Neuron (in vitro differentiated cells): Measurements from ENCODE around the gene STRN3.
A peak's percentile ranks its signal among the peaks of the same experiment; 100 is the strongest.
"Not testable (repeated sequence)": the region's sequence is repeated elsewhere in the genome, so short reads cannot be mapped to it uniquely, and the experiment has no call there.

Source experiments
- H2AFZ ChIP-seq: one replicate; pipeline ENCODE4 v1.6.1; 2013; ENCODE audit warnings: low read depth, mild to moderate bottlenecking, inconsistent platforms, low read length, moderate library complexity
- H3K27me3 ChIP-seq: one replicate; pipeline ENCODE4 v1.6.1; 2013; ENCODE audit warnings: low read length; ENCODE audit not compliant: insufficient read depth
- H3K36me3 ChIP-seq: one replicate; pipeline ENCODE4 v1.6.1; 2013; ENCODE audit warnings: low read length; ENCODE audit not compliant: insufficient read depth
- H3K4me1 ChIP-seq: one replicate; pipeline ENCODE4 v1.6.1; 2013; ENCODE audit warnings: low read length; ENCODE audit not compliant: insufficient read depth
- H3K4me3 ChIP-seq: 2 replicates; pipeline ENCODE4 v1.5.1; 2013; ENCODE audit warnings: mild to moderate bottlenecking, low read length, moderate library complexity
- H3K9me3 ChIP-seq: one replicate; pipeline ENCODE4 v1.6.1; 2013; ENCODE audit warnings: low read length

The STRN3 gene, protein sequence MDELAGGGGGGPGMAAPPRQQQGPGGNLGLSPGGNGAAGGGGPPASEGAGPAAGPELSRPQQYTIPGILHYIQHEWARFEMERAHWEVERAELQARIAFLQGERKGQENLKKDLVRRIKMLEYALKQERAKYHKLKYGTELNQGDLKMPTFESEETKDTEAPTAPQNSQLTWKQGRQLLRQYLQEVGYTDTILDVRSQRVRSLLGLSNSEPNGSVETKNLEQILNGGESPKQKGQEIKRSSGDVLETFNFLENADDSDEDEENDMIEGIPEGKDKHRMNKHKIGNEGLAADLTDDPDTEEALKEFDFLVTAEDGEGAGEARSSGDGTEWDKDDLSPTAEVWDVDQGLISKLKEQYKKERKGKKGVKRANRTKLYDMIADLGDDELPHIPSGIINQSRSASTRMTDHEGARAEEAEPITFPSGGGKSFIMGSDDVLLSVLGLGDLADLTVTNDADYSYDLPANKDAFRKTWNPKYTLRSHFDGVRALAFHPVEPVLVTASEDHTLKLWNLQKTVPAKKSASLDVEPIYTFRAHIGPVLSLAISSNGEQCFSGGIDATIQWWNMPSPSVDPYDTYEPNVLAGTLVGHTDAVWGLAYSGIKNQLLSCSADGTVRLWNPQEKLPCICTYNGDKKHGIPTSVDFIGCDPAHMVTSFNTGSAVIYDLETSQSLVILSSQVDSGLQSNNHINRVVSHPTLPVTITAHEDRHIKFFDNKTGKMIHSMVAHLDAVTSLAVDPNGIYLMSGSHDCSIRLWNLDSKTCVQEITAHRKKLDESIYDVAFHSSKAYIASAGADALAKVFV

DNA sequence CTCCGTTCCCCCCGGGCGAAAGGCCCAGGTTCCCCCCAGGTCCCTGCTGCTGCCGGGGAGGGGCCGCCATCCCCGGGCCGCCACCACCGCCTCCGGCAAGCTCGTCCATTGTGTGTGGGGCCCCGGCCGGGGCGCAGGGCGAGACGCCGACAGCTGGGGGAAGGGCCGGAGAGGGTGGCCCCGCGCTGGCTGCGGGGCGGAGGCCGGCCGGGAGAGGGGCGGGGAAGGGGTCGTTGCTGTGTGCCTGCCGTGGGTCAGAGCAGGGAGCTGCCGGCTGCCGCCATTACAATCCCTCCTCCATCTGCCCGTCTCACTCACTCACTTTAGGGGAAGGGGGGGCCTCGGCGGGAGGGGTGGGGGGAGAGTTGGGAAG is at the start of gene STRN3:
Gene STRN3 (minus strand): TSS at position 303 of the 373 bp plus-strand sequence. CDS start 194 bp downstream, at position 109.
- Histone ChIP-seq H3K4me3 (peak within 1 kb of the TSS; percentile 76), H2AFZ (peak within 1 kb of the TSS; percentile 77)

DNA sequence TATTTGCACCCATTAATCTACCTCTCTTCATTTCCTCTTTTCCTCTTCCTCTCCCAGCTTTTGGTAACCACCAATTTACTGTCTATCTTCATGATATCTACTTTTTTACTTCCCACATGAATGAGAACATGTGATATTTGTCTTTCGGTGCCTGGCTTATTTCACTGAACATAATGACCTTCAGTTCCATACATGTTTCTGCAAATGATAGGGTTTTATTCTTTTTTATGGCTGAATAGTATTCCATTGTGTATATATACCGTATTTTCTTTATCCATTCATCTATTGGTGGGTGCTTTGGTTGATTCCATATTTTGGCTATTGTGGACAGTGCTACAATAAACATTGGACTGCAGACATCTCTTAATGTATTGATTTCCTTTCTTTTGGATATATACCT is 49.0 kb upstream of the STRN3 start:
- no peaks in the 10 kb centered on the region for H3K27me3 ChIP-seq
- peaks cover 2% of the 10 kb centered on the region for H3K9me3 ChIP-seq
- H3K4me3 ChIP-seq = no peak overlapping the region
- peaks cover 14% of the 10 kb centered on the region for H3K36me3 ChIP-seq
- no peak overlapping the region for H2AFZ ChIP-seq
- no peaks in the 10 kb centered on the region for H3K4me1 ChIP-seq

More for the DNA sequence above, at the start of gene STRN3:
- peaks cover 12% of the 10 kb centered on the region for H3K36me3 ChIP-seq
- H3K27me3 ChIP-seq = no peaks in the 10 kb centered on the region
- H3K9me3 ChIP-seq = no peaks in the 10 kb centered on the region
- peaks cover 23% of the 10 kb centered on the region for H3K4me1 ChIP-seq

DNA sequence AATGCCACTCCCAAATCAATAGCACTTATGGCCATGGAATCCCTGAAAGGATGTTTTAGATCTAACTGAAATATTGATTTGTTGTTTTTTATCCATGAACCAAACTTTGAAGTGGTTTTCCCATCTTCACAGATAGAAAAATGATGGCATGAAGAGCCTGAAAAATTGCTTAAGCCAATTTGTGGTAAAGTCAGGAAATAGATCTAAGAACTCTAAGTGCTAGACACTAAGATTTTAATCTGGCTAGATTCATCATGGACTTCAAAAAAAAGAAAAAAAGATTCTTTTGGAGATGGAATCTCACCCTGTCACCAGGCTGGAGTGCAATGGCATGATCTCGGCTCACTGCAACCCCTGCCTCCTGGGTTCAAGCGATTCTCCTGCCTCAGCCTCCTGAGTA is 45.0 kb upstream of the STRN3 start:
- Histone ChIP-seq H3K36me3 (peaks cover 12% of the 10 kb centered on the region), H3K9me3 (peaks cover 2% of the 10 kb centered on the region), H3K4me1 (no peaks in the 10 kb centered on the region), H2AFZ (no peak overlapping the region), H3K4me3 (no peak overlapping the region), H3K27me3 (no peaks in the 10 kb centered on the region)

DNA sequence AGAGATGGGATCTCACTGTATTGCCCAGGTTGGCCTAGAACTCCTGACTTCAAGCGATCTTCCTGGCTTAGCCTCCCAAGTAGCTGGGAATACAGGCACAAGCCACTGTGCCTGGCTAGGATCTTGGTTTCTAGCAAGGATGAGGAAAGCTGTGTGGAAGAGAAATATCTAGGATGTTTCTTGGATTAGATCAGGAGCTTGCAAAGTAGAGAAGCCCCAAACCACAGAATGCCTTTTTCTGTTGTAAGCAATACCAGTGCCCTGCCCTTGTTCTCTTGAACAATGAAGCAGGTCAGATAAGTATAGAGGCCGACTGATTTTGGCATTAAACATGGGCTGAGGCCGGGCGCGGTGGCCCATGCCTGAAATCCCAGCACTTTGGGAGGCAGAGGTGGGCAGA is 44.3 kb upstream of the STRN3 start:
- H3K4me1 ChIP-seq = no peaks in the 10 kb centered on the region
- peaks cover 2% of the 10 kb centered on the region for H3K9me3 ChIP-seq
- H3K27me3 ChIP-seq = no peaks in the 10 kb centered on the region
- no peak overlapping the region for H3K4me3 ChIP-seq
- H3K36me3 ChIP-seq = peaks cover 12% of the 10 kb centered on the region
- no peak overlapping the region for H2AFZ ChIP-seq

DNA sequence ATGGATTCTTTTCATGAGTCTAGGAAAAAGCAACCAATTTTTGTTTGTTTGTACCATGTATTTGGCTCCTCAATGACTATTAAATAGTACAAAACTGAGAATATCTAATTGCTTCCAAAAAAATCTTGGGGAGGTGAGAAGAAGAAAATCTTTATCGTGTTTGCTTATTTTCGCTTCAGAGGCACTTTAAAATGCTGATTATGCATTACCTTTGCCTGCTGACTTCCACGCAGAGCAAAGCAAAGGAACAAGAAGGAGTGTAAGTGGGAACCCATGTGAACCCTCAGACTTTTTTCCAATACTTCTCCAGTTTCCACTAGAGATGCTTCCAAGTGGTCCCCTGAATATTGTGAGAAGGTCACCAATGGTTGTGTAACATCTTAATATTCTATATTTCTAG is 43.2 kb upstream of the STRN3 start:
- Histone ChIP-seq H3K27me3 (no peaks in the 10 kb centered on the region), H3K4me3 (no peak overlapping the region), H3K9me3 (no peaks in the 10 kb centered on the region), H3K4me1 (no peaks in the 10 kb centered on the region), H2AFZ (no peak overlapping the region), H3K36me3 (peaks cover 6% of the 10 kb centered on the region)

DNA sequence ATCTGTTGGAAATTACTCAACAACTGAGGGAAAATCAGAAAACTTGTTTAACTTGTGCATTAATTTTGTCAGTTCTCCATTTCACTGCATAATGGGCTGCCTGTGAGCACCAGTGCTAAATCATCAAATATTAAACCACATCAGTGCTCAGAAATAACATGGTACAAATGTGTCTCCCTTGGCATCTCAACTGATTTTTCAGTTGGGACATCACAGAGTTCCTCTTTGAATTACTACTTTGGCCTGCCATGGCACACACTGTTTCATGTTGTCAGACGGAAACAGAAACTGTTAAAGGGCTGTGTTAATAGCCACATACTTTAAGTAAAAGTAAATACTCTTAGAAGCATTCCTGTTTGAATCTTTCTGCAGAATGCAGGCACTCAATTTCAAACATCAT is 42.1 kb upstream of the STRN3 start:
- H3K4me3 ChIP-seq = no peak overlapping the region
- H2AFZ ChIP-seq = no peak overlapping the region
- no peaks in the 10 kb centered on the region for H3K4me1 ChIP-seq
- no peaks in the 10 kb centered on the region for H3K27me3 ChIP-seq
- peaks cover 6% of the 10 kb centered on the region for H3K36me3 ChIP-seq
- no peaks in the 10 kb centered on the region for H3K9me3 ChIP-seq

DNA sequence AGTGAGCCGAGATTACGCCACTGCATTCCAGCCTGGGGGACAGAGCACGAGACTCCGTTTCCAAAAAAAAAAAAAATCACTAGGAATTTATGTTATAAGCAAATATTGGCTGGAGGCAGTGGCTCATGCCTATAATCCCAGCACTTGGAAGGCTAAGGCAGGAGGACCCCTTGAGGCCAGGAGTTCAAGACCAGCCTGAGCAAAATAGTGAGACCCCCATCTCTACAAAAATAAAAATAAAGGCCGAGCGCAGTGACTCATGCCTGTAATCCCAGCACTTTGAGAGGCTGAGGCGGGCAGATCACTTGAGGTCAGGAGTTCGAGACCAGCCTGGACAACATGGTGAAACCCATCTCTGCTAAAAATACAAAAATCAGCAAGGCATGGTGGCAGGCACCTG is 36.7 kb upstream of the STRN3 start:
- not testable (repeated sequence) for H2AFZ ChIP-seq, H3K4me1 ChIP-seq, H3K9me3 ChIP-seq, H3K27me3 ChIP-seq, H3K36me3 ChIP-seq, H3K4me3 ChIP-seq

DNA sequence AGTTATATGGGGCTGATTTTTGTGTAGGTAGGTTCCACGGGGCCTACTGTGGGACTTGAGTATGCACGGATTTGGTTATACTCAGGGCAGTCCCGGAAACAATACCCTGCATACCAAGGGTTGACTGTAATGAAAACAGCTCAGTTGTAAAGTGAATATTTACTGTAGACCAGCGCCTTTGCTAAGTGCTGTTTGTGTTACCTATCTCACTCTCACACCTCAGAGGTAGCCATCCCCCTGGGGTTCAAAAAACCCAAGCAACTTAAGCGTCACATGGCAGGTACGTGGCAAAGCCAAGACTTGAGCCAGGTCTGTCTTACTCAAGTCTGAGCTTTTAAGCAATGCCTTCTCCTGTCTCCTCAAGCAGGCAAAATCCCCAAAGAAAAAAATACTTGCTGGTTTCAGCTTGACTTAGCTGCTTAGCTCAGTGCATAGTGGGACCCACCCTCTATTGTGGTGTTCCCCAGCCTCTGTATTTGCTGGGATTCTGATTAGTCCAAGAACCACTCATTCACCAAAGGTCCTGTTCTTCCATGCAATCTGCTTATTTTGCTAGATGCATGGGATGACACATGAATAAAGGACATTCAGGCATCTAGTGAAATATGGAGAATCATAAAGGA is 34.2 kb upstream of the STRN3 start:
- Histone ChIP-seq H2AFZ (no peak overlapping the region), H3K4me3 (no peak overlapping the region), H3K9me3 (no peaks in the 10 kb centered on the region), H3K36me3 (no peaks in the 10 kb centered on the region), H3K4me1 (no peaks in the 10 kb centered on the region), H3K27me3 (no peaks in the 10 kb centered on the region)

DNA sequence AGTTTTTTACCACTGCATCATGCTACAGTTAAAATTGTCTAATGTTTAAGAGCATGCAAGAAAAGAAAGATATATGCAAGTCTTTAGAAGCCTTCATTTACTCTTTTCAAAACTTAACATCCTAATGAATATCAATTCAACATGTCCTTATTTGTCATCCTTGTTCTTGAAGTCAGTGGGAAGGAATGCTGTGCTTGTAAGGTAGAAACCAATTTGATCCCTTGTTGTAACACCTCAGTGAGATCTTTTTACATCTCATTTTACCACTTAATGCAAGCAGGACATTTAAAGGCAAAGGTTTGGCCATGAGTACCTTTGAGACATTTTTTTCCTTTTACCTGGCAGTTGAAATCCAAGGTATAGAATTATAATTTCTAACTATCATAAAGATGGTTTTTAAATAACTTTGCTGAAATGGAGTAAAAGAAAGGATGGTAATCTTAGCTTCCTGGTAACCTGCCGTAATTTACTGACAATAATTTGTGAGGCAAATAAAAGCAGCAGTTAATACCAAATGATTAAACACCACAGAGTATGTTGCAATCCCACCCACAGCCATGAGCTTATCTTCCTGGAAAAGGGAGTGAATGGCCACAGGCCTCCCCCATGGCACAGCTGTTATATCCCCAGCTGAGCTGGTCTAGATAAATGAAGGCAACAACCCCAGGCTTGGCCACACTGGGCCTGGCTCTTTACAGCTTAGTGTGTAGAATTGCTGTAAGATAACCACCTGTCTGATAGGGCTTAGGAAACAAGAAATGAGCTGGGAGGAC is 33.2 kb upstream of the STRN3 start:
- H3K9me3 ChIP-seq = no peaks in the 10 kb centered on the region
- no peak overlapping the region for H3K4me3 ChIP-seq
- H2AFZ ChIP-seq = no peak overlapping the region
- no peaks in the 10 kb centered on the region for H3K27me3 ChIP-seq
- no peaks in the 10 kb centered on the region for H3K36me3 ChIP-seq
- no peaks in the 10 kb centered on the region for H3K4me1 ChIP-seq

DNA sequence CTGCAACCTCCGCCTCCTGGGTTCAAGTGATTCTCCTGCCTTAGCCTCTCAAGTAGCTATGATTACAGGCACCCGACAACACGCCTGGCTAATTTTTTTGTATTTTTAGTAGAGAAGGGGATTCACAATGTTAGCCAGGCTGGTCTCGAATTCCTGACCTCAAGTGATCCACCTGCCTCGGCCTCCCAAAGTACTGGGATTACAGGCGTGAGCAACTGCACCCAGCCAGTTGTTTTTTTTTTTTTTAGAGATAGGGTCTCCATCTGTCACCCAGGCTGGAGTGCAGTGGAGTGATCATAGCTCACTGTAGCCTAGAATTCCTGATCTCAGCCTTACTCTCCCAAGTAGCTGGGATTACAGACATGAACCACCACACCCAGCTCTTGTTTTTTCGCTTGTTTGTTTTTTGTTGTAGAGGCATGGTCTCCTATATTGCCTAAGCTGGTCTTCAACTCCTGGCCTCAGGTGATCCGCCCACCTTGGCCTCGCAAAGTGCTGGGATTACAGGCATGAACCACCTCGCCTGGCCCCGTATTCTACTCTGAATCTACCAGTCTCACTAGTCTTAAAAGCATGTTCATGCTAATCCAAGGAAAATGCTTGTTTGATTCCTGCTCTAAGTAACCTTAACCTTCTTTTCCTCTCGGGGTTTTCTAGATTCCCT is 31.7 kb upstream of the STRN3 start:
- no peaks in the 10 kb centered on the region for H3K36me3 ChIP-seq
- H3K4me3 ChIP-seq = no peak overlapping the region
- H3K9me3 ChIP-seq = no peaks in the 10 kb centered on the region

DNA sequence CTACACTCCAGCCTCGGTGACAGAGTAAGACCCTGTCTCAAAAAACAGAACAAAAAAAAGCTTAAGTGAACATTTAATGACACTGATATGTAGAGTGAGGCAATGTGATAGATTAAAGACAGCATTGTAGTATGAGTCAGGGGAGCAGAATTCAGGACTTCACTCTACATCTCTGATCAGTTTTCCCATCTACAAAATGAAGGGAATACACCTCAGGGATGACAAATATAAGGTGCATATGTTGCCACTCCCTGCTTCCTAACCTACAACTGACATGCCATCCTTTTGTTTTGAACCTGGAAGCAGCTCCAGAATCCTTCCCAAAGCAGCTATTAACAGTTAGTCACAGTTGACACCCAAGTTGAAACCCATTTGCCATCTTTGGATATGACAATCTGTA is 30.9 kb upstream of the STRN3 start:
- H3K36me3 ChIP-seq = no peaks in the 10 kb centered on the region
- H2AFZ ChIP-seq = no peak overlapping the region
- H3K27me3 ChIP-seq = no peaks in the 10 kb centered on the region
- H3K4me1 ChIP-seq = no peaks in the 10 kb centered on the region
- no peaks in the 10 kb centered on the region for H3K9me3 ChIP-seq
- no peak overlapping the region for H3K4me3 ChIP-seq

More for the DNA sequence above, 31.7 kb upstream of the STRN3 start:
- Histone ChIP-seq H3K27me3 (no peaks in the 10 kb centered on the region), H2AFZ (no peak overlapping the region), H3K4me1 (no peaks in the 10 kb centered on the region)

DNA sequence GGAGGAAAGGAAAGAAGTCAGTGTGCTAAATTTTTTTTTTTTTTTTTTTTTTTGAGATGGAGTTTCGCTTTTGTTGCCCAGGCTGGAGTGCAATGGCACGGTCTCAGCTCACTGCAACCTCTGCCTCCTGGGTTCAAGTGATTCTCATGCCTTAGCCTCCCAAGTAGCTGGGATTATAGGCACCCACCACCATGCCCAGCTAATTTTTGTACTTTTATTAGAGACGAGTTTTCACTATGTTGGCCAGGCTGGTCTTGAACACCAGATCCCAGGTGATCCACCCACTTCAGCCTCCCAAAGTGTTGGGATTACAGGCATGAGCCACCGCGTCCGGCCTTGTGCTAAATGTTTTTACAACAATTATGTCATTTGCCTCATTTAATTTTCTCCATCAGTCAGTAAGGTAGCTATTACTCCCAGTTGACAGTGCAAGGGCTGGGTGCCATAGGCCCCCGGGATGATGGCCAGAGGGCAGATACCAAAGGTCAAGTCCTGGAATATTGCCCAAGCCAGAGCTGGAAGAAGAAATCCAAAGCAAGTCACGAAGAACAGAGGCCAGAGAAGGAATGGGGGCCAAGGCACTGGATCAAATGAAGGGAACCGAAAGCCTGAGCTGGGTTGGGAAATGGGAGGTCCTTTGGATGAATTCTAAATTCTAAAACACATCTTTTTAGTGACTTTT is 26.9 kb upstream of the STRN3 start:
- not testable (repeated sequence) for H3K4me3 ChIP-seq, H3K27me3 ChIP-seq, H3K4me1 ChIP-seq, H2AFZ ChIP-seq, H3K36me3 ChIP-seq, H3K9me3 ChIP-seq
